HL-60 (cell line): ENCODE data around the gene GNAT2.

ENCODE experiments used
- CTCF ChIP-seq: IDR thresholded peaks from one replicate; pipeline ENCODE4 v1.5.1; 2011; ENCODE audit warnings: low read length, control low read depth, inconsistent platforms; ENCODE audit not compliant: insufficient read depth
- GABPA ChIP-seq: IDR thresholded peaks from 2 replicates; pipeline ENCODE4 v1.6.1; 2012; ENCODE audit warnings: low read depth
- POLR2AphosphoS5 ChIP-seq: IDR thresholded peaks from 2 replicates; pipeline ENCODE4 v1.6.1; 2012; ENCODE audit warnings: low read depth
- REST ChIP-seq: IDR thresholded peaks from 2 replicates; pipeline ENCODE4 v1.6.1; 2012; ENCODE audit warnings: low read depth; ENCODE audit not compliant: insufficient replicate concordance
- SPI1 ChIP-seq: IDR thresholded peaks from 2 replicates; pipeline ENCODE4 v1.6.1; 2012; ENCODE audit warnings: low read depth, mild to moderate bottlenecking, borderline replicate concordance

- no peak for TF ChIP-seq CTCF
- TF ChIP-seq REST = no peak
- TF ChIP-seq POLR2AphosphoS5 = no peak
- TF ChIP-seq GABPA = peak; percentile 24; the same call in 1 of the 2 replicates
- TF ChIP-seq SPI1 = no peak
Observed at GRCh38 chr1:109618661-109619575, 498 bp downstream of the GNAT2 start.
